ENCODE measurements around the gene GAPDH. TPM values are rescaled to one million over a fixed set of nuclear protein-coding genes. Genes with fewer than 3 reads are reported as not detected.

Gene GAPDH
- total and polyA plus RNA-seq, 2 experiments from 2014 or later: 1,719 to 2,607 TPM

GRCh38 chr12:6573001-6573400 lies 38.7 kb downstream of the GAPDH start:
- H3K79me2 ChIP-seq: peaks cover 4% of the 10 kb centered on the region
- no peaks in the 10 kb centered on the region for H3K36me3 ChIP-seq (replicated peaks; ENCODE audit: insufficient read depth, low read depth)
- no peaks in the 10 kb centered on the region for H3K27me3 ChIP-seq
- no peaks in the 10 kb centered on the region for H3K9me3 ChIP-seq (ENCODE audit: low read depth)
- no peak overlapping the region for H3K27ac ChIP-seq
- no peaks in the 10 kb centered on the region for H3K9me2 ChIP-seq (replicated peaks; ENCODE audit: insufficient read depth)
- no peak overlapping the region for H3K4me2 ChIP-seq
- peaks cover 5% of the 10 kb centered on the region for H3K4me1 ChIP-seq (ENCODE audit: insufficient read depth)
- 96% methylated on average over 8 of the region's 8 CpGs for WGBS (ENCODE audit: low lambda C conversion rate, missing lambda C conversion rate)
- TF ChIP-seq EZH2 (IDR thresholded peaks at IDR 0.05; ENCODE audit: borderline replicate concordance): no peak
- no peak for TF ChIP-seq CTCF (IDR thresholded peaks at IDR 0.05; ENCODE audit: poor library complexity)
- no peak for TF ChIP-seq EZH2phosphoT487 (IDR thresholded peaks at IDR 0.05; ENCODE audit: low read depth, severe bottlenecking, unreplicated experiment)
- no peaks in the 10 kb centered on the region for H4K20me1 ChIP-seq (ENCODE audit: insufficient read depth, poor library complexity, severe bottlenecking)
- no peak overlapping the region for H3K4me3 ChIP-seq
- no peak overlapping the region for H2AFZ ChIP-seq
- no peak for DNase-seq (ENCODE audit: low spot score)

GRCh38 chr12:6574576-6575295 lies 40.4 kb downstream of the GAPDH start:
- H3K36me3 ChIP-seq (replicated peaks; ENCODE audit: insufficient read depth, low read depth): no peaks in the 10 kb centered on the region

GRCh38 chr12:6575648-6576047 lies 41.3 kb downstream of the GAPDH start:
- 90% methylated on average over 8 of the region's 8 CpGs for WGBS (ENCODE audit: low lambda C conversion rate, missing lambda C conversion rate)
- no peaks in the 10 kb centered on the region for H3K36me3 ChIP-seq (replicated peaks; ENCODE audit: insufficient read depth, low read depth)
- no peaks in the 10 kb centered on the region for H4K20me1 ChIP-seq (ENCODE audit: insufficient read depth, poor library complexity, severe bottlenecking)
- no peak overlapping the region for H2AFZ ChIP-seq
- H3K4me3 ChIP-seq: no peak overlapping the region
- H3K9me3 ChIP-seq (ENCODE audit: low read depth): no peaks in the 10 kb centered on the region
- no peaks in the 10 kb centered on the region for H3K79me2 ChIP-seq
- TF ChIP-seq EZH2phosphoT487 (IDR thresholded peaks at IDR 0.05; ENCODE audit: low read depth, severe bottlenecking, unreplicated experiment) (no peak), CTCF (IDR thresholded peaks at IDR 0.05; ENCODE audit: poor library complexity) (no peak), EZH2 (IDR thresholded peaks at IDR 0.05; ENCODE audit: borderline replicate concordance) (no peak)
- H3K4me2 ChIP-seq: no peak overlapping the region
- H3K27me3 ChIP-seq: no peaks in the 10 kb centered on the region
- no peaks in the 10 kb centered on the region for H3K9me2 ChIP-seq (replicated peaks; ENCODE audit: insufficient read depth)
- H3K27ac ChIP-seq: no peak overlapping the region
- H3K4me1 ChIP-seq (ENCODE audit: insufficient read depth): no peaks in the 10 kb centered on the region
- DNase-seq (ENCODE audit: low spot score): no peak

More at GRCh38 chr12:6574576-6575295, 40.4 kb downstream of the GAPDH start:
- DNase-seq (ENCODE audit: low spot score): no peak
- TF ChIP-seq EZH2 (IDR thresholded peaks at IDR 0.05; ENCODE audit: borderline replicate concordance): no peak
- no peak for TF ChIP-seq CTCF (IDR thresholded peaks at IDR 0.05; ENCODE audit: poor library complexity)
- no peak for TF ChIP-seq EZH2phosphoT487 (IDR thresholded peaks at IDR 0.05; ENCODE audit: low read depth, severe bottlenecking, unreplicated experiment)
- 95% methylated on average over 4 of the region's 4 CpGs for WGBS (ENCODE audit: low lambda C conversion rate, missing lambda C conversion rate)
- no peaks in the 10 kb centered on the region for H3K9me3 ChIP-seq (ENCODE audit: low read depth)
- no peak overlapping the region for H3K27ac ChIP-seq
- H2AFZ ChIP-seq: no peak overlapping the region
- no peaks in the 10 kb centered on the region for H3K79me2 ChIP-seq
- H3K9me2 ChIP-seq (replicated peaks; ENCODE audit: insufficient read depth): no peaks in the 10 kb centered on the region
- H3K4me1 ChIP-seq (ENCODE audit: insufficient read depth): no peaks in the 10 kb centered on the region
- no peaks in the 10 kb centered on the region for H4K20me1 ChIP-seq (ENCODE audit: insufficient read depth, poor library complexity, severe bottlenecking)
- H3K4me2 ChIP-seq: no peak overlapping the region
- H3K27me3 ChIP-seq: no peaks in the 10 kb centered on the region
- no peak overlapping the region for H3K4me3 ChIP-seq
